HCT116 (cell line): ENCODE results near the gene ZNF776. TPM values are rescaled to one million over a fixed set of nuclear protein-coding genes. Genes with fewer than 3 reads are reported as not detected.

ENCODE experiments used
- ATAC-seq: fragments of 200-7000 bp; cut with Tn5 transposase; 2 replicates; pipeline ENCODE4 v1.9.1; 2020; ENCODE audit warnings: mild to moderate bottlenecking, moderate library complexity
- BruUV-seq: library from RNA; stranded (reverse); fragments of 400-500 nt; replicated peaks from 2 replicates; lab custom pipeline; 2021; lab: Mats Ljungman, UMichigan
- CTCF ChIA-PET: fragments of 300-600 bp; sonication (Branson Sonifier 250); formaldehyde crosslinking; loops from one replicate; lab custom pipeline; 2021; ENCODE audit warnings: antibody characterized with exemption; lab: Charles Lee
- POLR2A ChIA-PET: fragments of 300-600, 350-600 bp; sonication (Branson Sonifier 250); formaldehyde crosslinking; loops from one replicate; lab custom pipeline; 2021; ENCODE audit warnings: antibody characterized with exemption; lab: Charles Lee
- RAD21 ChIA-PET, 2 experiments: fragments of 300-600 bp; sonication (Branson Sonifier 250); formaldehyde crosslinking; loops; one replicate each; lab custom pipeline; 2023; ENCODE audit warnings: low total read pairs in 2 of 2; ENCODE audit not compliant: uncharacterized antibody in 2 of 2, unreplicated experiment in 2 of 2, low non-redundant PET in 1 of 2; lab: Charles Lee
- DNase-seq: peaks from one replicate; pipeline ENCODE4 v3.0.0-alpha.2; 2010; ENCODE audit warnings: low read depth, low spot score
- H2AFZ ChIP-seq: fragments of 200-600 bp; shearing (Covaris generic), sonication (generic); 2 replicates; pipeline ENCODE4 v1.6.1; 2017; ENCODE audit warnings: low read depth, mixed run types, mixed read lengths, antibody characterized with exemption, low read length; ENCODE audit not compliant: poor library complexity, severe bottlenecking
- H3K27ac ChIP-seq: 2 replicates; pipeline ENCODE4 v1.5.1; 2012; ENCODE audit warnings: low read depth, low read length
- H3K27me3 ChIP-seq: fragments of 200-600 bp; sonication (generic); 2 replicates; pipeline ENCODE4 v1.6.1; 2016; ENCODE audit warnings: mixed run types, low read length, mixed read lengths; ENCODE audit not compliant: insufficient read depth
- H3K36me3 ChIP-seq, 2 experiments: fragments of 200-500 bp in 1 of 2; fragments of 200-600 bp in 1 of 2; sonication (Bioruptor generic) in 1 of 2; sonication (generic) in 1 of 2; 2 replicates each; pipeline versions ENCODE4 v1.5.1 to v1.6.1; 2014 to 2016; ENCODE audit warnings: low read length in 2 of 2, inconsistent platforms in 1 of 2, mixed read lengths in 1 of 2, mixed run types in 1 of 2; ENCODE audit not compliant: insufficient read depth in 2 of 2, control insufficient read depth in 1 of 2
- H3K4me1 ChIP-seq, 2 experiments: fragments of 200-600 bp in 1 of 2; sonication (generic) in 1 of 2; 2 replicates each; pipeline versions ENCODE4 v1.5.1 to v1.6.1; 2012 to 2017; ENCODE audit warnings: low read length in 2 of 2, inconsistent platforms in 1 of 2, mild to moderate bottlenecking in 1 of 2, mixed read lengths in 1 of 2, mixed run types in 1 of 2, moderate library complexity in 1 of 2; ENCODE audit not compliant: insufficient read depth in 2 of 2, control insufficient read depth in 1 of 2
- H3K4me2 ChIP-seq: fragments of 200-600 bp; sonication (generic); 2 replicates; pipeline ENCODE4 v1.6.1; 2017; ENCODE audit warnings: mixed run types, low read length, mixed read lengths
- H3K4me3 ChIP-seq, 2 experiments: fragments of 200-600 bp in 1 of 2; sonication (generic) in 1 of 2; replicated peaks in 1 of 2; 2 replicates each; pipeline ENCODE4 v1.5.1; 2011 to 2016; ENCODE audit warnings: low read length in 2 of 2, control low read depth in 1 of 2, low read depth in 1 of 2, mild to moderate bottlenecking in 1 of 2, mixed read lengths in 1 of 2, mixed run types in 1 of 2
- H3K79me2 ChIP-seq: fragments of 200-600 bp; sonication (generic); 2 replicates; pipeline ENCODE4 v1.6.1; 2017; ENCODE audit warnings: mild to moderate bottlenecking, mixed run types, low read length, moderate library complexity, mixed read lengths; ENCODE audit not compliant: insufficient read depth
- H3K9ac ChIP-seq: fragments of 200-600 bp; sonication (generic); 2 replicates; pipeline ENCODE4 v1.6.1; 2016; ENCODE audit warnings: low read length, mixed read lengths
- H3K9me2 ChIP-seq: fragments of 200-600 bp; sonication (generic), shearing (Covaris generic); 2 replicates; pipeline ENCODE4 v1.6.1; 2017; ENCODE audit warnings: mixed run types, mild to moderate bottlenecking, moderate library complexity; ENCODE audit not compliant: insufficient read depth
- H3K9me3 ChIP-seq, 2 experiments: fragments of 200-500 bp in 1 of 2; fragments of 200-600 bp in 1 of 2; sonication (Bioruptor generic) in 1 of 2; sonication (generic) in 1 of 2; 2 replicates each; pipeline ENCODE4 v1.6.1; 2014 to 2017; ENCODE audit warnings: low read length in 2 of 2, mixed read lengths in 2 of 2, inconsistent platforms in 1 of 2, low read depth in 1 of 2, mild to moderate bottlenecking in 1 of 2, mixed run types in 1 of 2, moderate library complexity in 1 of 2; ENCODE audit not compliant: control insufficient read depth in 1 of 2, insufficient read depth in 1 of 2
- H4K20me1 ChIP-seq: fragments of 200-600 bp; sonication (generic), shearing (Covaris generic); 2 replicates; pipeline ENCODE4 v1.6.1; 2017; ENCODE audit warnings: mixed run types, mild to moderate bottlenecking, moderate library complexity; ENCODE audit not compliant: insufficient read depth
- CBX3 ChIP-seq: IDR thresholded peaks from 2 replicates; pipeline ENCODE4 v1.6.1; 2012; ENCODE audit warnings: low read depth
- CEBPB ChIP-seq: IDR thresholded peaks from 2 replicates; pipeline ENCODE4 v1.6.1; 2012; ENCODE audit warnings: low read depth
- ELF1 ChIP-seq: IDR thresholded peaks from 2 replicates; pipeline ENCODE4 v1.6.1; 2012; ENCODE audit warnings: low read depth, borderline replicate concordance
- EZH2 ChIP-seq: fragments of 200-600 bp; sonication (generic); IDR thresholded peaks from 2 replicates; pipeline ENCODE4 v1.6.1; 2017; ENCODE audit warnings: antibody characterized with exemption, mixed run types
- EZH2phosphoT487 ChIP-seq: fragments of 200-600 bp; IDR thresholded peaks from 2 replicates; pipeline ENCODE4 v1.6.1; 2018; ENCODE audit warnings: antibody characterized with exemption, borderline replicate concordance
- JUND ChIP-seq: IDR thresholded peaks from 2 replicates; pipeline ENCODE4 v1.6.1; 2012
- MAX ChIP-seq: IDR thresholded peaks from 2 replicates; pipeline ENCODE4 v1.6.1; 2012
- POLR2A ChIP-seq: IDR thresholded peaks from 2 replicates; pipeline ENCODE4 v1.7.0; 2011; ENCODE audit warnings: borderline replicate concordance; ENCODE audit not compliant: insufficient read depth, insufficient read length; ENCODE audit errors: extremely low read depth
- POLR2AphosphoS5 ChIP-seq: IDR thresholded peaks from 2 replicates; pipeline ENCODE4 v1.6.1; 2011; ENCODE audit warnings: mild to moderate bottlenecking, low read depth, low read length, moderate library complexity
- SIN3A ChIP-seq: IDR thresholded peaks from 2 replicates; pipeline ENCODE4 v1.6.1; 2012; ENCODE audit warnings: low read depth
- SRF ChIP-seq: IDR thresholded peaks from 2 replicates; pipeline ENCODE4 v1.6.1; 2012; ENCODE audit warnings: low read depth
- TCF7L2 ChIP-seq: IDR thresholded peaks from 2 replicates; pipeline ENCODE4 v1.7.0; 2011; ENCODE audit warnings: borderline replicate concordance, inconsistent platforms; ENCODE audit not compliant: insufficient read depth, insufficient read length; ENCODE audit errors: extremely low read depth
- YY1 ChIP-seq: IDR thresholded peaks from 2 replicates; pipeline ENCODE4 v1.6.1; 2011; ENCODE audit warnings: low read length, low read depth, moderate library complexity, mild to moderate bottlenecking; ENCODE audit not compliant: insufficient replicate concordance; ENCODE audit errors: extremely low read depth
- ZBTB33 ChIP-seq: IDR thresholded peaks from 2 replicates; pipeline ENCODE4 v1.6.1; 2011; ENCODE audit warnings: mild to moderate bottlenecking, low read length, moderate library complexity; ENCODE audit not compliant: insufficient replicate concordance; ENCODE audit errors: extremely low read depth
- ZFX ChIP-seq: fragments of 450-650 bp; IDR thresholded peaks from 2 replicates; pipeline ENCODE4 v1.6.1; 2017
- ZNF274 ChIP-seq: fragments of 200-500 bp; sonication (Bioruptor generic); IDR thresholded peaks from 2 replicates; pipeline ENCODE4 v1.6.1; 2014; ENCODE audit warnings: mild to moderate bottlenecking, low read depth, low read length, inconsistent platforms
- intact Hi-C: fragments of 100-400 bp; cut with micrococcal nuclease; formaldehyde crosslinking; loops from 2 replicates; pipeline ENCODE4 v1.10.0; 2022
- total RNA-seq: library from RNA; stranded (reverse); gene quantifications from one replicate; pipeline ENCODE4 v1.2.1, GENCODE V29; 2021; ENCODE audit not compliant: unreplicated experiment

Gene ZNF776
- total RNA-seq, 1 experiment from 2014 or later = 8.6 TPM

- Histone ChIP-seq H3K9ac (no peak overlapping the region), H4K20me1 (no peaks in the 10 kb centered on the region), H3K4me1 (no peaks in the 10 kb centered on the region), H3K36me3 (peaks cover 2 to 5% of the 10 kb centered on the region in 2 experiments; a peak in 2 of 4 replicates), H3K9me3 (peaks cover 13 to 19% of the 10 kb centered on the region in 2 experiments; a peak in 3 of 4 replicates), H3K4me2 (no peak overlapping the region), H3K9me2 (no peaks in the 10 kb centered on the region), H3K4me3 (no peak overlapping the region), H3K79me2 (no peaks in the 10 kb centered on the region), H3K27me3 (no peaks in the 10 kb centered on the region), H3K27ac (no peak overlapping the region), H2AFZ (no peak overlapping the region)
- BruUV-seq = no TSS peak
- intact Hi-C loops = no loop called here
- ChIA-PET RAD21 (no interaction called here), CTCF (no interaction called here), POLR2A (no interaction called here)
- ATAC-seq (no peak), DNase-seq (no peak)
- TF ChIP-seq YY1 (no peak), CBX3 (no peak), ZFX (no peak), TCF7L2 (no peak), EZH2 (no peak), JUND (no peak), EZH2phosphoT487 (no peak), ZNF274 (no peak)
Measured at GRCh38 chr19:57779220-57779845, 32.7 kb downstream of the ZNF776 start.

- Histone ChIP-seq H3K9me3 (peaks cover 0 to 4% of the 10 kb centered on the region in 2 experiments; a peak in 1 of 4 replicates), H3K9ac (no peak overlapping the region), H3K27me3 (no peaks in the 10 kb centered on the region), H3K27ac (no peak overlapping the region), H4K20me1 (no peaks in the 10 kb centered on the region), H3K4me3 (no peak overlapping the region), H3K79me2 (no peaks in the 10 kb centered on the region), H3K4me2 (no peak overlapping the region), H2AFZ (no peak overlapping the region), H3K4me1 (no peaks in the 10 kb centered on the region), H3K36me3 (no peaks in the 10 kb centered on the region), H3K9me2 (no peaks in the 10 kb centered on the region)
- ChIA-PET CTCF (no interaction called here), POLR2A (no interaction called here), RAD21 (no interaction called here)
- no peak for ATAC-seq
- intact Hi-C loops = no loop called here
- BruUV-seq = no TSS peak
- DNase-seq = no peak
- TF ChIP-seq MAX (no peak), YY1 (no peak), ZNF274 (no peak), JUND (no peak), TCF7L2 (no peak), CEBPB (no peak), SRF (no peak), POLR2A (no peak), ZFX (no peak), ZBTB33 (no peak), POLR2AphosphoS5 (no peak), ELF1 (no peak), SIN3A (no peak)
Measured at GRCh38 chr19:57786286-57786685, 39.7 kb downstream of the ZNF776 start.
